HG02884 (cell line): ENCODE measurements around the gene LDB2.

Source experiments
- ATAC-seq: cut with Tn5 transposase; IDR thresholded peaks from one replicate; pipeline ENCODE4 v1.9.1; 2021; ENCODE audit warnings: mild to moderate bottlenecking, moderate library complexity; ENCODE audit not compliant: unreplicated experiment

LDB2 gene

GRCh38 chr4:16809064-16809463 is 89.4 kb downstream of the LDB2 start:
- ATAC-seq, result no peak

- ATAC-seq, result no peak
Measured at GRCh38 chr4:16807355-16807754, 91.1 kb downstream of the LDB2 start.

DNA sequence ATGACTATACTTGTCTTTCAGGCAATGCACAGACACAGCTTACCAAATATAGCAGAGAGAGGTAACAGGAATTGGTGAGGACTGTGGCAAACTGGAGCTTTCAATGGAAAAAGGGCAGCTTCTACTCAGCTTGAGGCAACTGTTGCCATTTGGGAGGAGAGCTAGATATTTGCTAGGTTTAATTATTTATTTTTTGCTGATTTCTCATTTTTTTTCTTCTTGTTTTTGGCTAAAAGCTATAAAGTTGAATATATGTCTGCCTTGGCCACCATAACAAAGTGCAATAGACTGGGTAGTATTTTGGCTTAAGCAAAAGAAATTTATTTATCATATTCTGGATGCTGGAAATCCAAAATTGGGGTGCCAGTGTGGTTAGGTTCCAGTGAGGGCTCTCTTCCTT is 93.9 kb downstream of the LDB2 start:
- ATAC-seq, result no peak

DNA sequence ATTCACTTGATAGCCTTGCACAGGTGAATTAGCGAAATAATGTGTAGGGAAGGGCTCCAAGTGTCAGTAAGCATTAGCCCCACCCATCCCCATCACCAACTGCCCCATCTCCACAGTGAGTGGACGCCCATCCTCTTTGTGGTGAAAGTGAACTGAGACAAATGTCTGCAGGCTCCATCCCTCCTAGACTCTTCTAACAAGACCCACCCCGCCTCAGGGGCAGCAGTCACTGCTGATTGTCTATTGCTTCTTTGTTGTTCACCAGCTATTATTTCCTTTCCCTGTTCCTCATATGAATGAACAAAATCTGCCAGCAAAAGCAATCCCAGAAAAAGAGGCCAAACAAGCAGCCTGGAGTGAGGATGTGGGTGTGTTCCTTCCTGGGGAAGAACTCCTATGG is 96.4 kb downstream of the LDB2 start:
- ATAC-seq, result no peak

DNA sequence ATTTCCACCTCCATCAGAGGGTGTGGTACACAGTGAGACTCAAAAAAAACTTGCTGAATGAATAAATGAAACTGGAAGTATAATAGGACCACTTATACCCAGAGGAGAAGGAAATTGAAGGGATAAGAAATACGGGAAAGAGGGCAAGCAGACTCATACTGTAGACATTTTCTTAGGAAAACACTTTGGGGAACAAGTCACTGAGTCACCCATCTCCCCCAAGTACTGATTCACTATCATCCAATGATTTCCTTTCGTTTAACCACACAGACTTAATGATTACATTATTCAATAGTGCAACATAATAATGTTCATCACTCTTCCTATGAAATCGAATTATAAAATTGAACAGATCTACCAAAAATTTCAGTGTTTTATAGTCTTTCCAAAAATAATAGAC is 97.1 kb downstream of the LDB2 start:
- no peak for ATAC-seq

DNA sequence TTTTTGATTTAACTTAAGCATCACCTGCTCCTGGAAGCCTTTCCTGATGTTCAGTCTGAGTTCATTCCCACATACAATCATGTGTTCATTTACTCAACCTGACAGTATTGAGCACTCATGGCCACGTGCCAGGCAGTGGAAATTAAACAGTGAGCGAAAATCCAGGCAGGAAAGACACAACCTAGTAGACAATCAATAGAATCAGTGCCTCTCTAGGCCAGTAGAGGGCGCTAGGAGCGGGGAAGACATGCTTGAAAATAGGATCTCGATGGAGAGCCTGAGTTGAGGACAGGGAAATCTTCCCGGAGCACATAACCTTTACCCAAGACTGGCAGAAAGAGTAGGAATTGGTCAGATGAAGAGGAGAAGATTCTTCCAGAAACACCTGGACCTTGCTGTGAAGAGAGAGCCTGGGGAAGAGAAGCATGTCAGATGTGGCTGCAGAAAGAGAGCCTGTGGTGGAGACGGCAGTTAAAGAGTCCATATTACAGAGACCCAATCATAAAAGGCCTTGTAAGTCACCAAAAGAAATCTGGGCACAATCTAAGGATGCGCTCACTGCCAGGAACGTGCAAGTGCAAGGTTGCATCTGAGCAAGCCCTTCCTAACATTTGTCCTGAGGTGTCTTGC is 103.5 kb downstream of the LDB2 start:
- no peak for ATAC-seq

- no peak for ATAC-seq
Measured at GRCh38 chr4:16791460-16791859, 107.0 kb downstream of the LDB2 start.

- no peak for ATAC-seq
Measured at GRCh38 chr4:16790508-16790907, 107.9 kb downstream of the LDB2 start.

DNA sequence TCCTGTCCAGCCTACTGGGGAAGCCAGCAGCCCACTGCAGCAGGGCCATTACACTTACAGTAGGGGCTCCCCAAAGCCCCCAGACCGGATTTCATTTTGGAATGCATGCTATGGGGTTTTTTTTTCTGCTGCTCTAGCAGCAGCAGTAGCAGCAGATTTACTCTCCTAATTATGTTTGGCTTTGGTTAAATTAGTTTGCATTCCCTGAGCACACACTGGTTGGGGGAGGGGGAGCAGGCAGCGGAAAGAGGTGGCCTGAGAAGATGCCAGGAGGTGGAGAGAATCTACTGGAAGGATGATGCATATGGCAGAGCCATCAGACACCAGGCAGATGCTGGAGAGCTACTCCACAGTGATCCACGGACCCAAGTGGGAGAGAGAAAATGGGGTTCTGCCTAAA is 109.6 kb downstream of the LDB2 start:
- no peak for ATAC-seq

GRCh38 chr4:16785793-16786527 is 112.5 kb downstream of the LDB2 start:
- no peak for ATAC-seq

- ATAC-seq, result no peak
Measured at GRCh38 chr4:16783119-16783518, 115.3 kb downstream of the LDB2 start.

DNA sequence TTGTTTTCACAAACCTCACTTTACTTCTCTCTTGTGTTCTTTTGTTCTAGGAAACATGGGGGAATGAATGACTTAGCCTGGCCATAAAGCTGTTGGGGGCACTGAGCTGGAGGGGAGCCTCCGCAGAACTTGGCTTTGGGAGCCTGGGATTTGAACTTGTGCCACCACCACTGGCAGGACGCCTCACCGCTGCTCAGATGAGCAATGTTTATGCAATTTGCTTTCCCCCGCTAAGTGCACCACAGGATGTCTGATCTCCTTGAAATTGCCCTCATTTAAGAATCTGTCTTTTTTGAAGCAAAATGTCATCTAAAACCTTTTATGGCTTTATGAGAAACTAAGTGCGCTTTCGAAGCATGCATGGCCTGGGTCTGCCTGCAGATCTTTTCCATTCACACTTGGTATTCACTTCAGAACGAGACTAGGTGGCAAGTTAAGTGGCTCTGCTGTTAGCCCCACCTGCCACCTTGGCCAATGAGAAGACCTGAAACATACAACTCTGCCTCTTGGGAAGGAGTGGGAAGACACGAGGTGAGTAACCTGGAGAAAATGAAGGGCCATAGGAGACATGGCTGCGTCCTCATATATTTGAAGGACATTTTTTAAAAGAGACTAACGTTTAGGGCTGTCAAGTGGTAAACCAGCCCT is 119.3 kb downstream of the LDB2 start:
- no peak for ATAC-seq

- no peak for ATAC-seq
Measured at GRCh38 chr4:16777726-16778125, 120.7 kb downstream of the LDB2 start.

- ATAC-seq, result no peak
Measured at GRCh38 chr4:16775411-16776154, 122.9 kb downstream of the LDB2 start.

- no peak for ATAC-seq
Measured at GRCh38 chr4:16772366-16772850, 126.0 kb downstream of the LDB2 start.

DNA sequence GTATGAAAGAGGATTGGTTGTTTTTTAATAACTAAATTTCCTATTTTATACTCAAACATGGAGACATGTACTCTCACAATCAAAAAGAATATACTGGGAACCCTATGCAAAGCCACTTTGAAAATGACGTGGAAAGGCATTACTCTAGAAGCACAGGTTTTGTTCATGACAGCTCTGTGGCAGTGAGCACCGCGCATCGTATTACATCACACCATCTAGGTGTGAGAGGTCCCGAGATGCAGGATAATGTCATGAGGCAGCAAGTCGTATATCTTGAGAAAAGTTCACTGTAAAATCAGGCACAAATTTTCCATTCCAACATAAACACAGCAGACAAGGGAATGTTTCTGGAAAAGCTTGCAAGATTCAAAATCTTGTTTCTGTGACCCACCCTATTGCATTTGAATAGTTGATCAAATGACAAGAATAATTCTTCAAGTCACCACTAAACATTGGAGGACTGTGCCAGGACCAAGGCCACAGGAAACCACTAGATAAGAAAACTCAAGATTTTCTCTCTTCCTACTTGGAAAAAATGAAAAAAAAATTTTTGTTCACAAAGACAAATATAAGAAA is 127.6 kb downstream of the LDB2 start:
- no peak for ATAC-seq

DNA sequence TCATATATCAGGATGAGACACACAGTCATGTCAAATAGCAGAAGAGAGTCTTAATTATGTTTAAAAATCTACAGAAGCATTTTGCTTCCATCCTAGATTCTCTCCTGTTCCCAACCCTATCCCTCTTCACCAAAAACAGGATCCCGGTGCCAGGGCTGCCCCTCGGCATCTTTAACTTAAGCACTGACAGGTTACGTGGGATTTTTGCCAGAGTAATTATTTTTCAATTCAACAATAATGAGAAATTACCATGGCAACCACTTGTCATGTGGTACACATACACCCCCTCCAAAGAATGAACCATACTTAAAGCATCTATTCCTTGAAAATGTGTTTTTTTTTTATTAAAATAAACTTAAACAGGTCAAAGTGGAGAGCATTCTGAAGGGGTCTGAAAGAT is 130.6 kb downstream of the LDB2 start:
- no peak for ATAC-seq

GRCh38 chr4:16767251-16767650 is 131.2 kb downstream of the LDB2 start:
- ATAC-seq, result no peak

DNA sequence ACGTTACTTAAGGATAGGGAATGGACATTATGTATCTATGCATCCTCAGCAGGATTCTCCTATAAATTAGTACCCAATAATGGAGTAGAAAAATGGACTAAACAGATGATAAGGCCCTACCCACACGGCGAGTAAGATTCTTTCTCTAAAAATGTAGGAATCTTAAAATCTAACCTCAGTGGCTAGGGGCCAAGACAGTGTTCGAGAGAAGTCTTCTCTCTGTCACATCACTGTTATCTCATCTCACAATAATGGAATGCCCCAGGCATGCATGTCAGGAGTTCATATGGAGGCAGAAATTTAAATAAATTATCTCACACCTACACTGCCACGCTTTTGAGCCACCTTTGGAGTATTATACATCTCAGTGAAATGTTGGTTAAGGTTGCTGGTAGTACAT is 132.9 kb downstream of the LDB2 start:
- no peak for ATAC-seq

- no peak for ATAC-seq
Measured at GRCh38 chr4:16764622-16765021, 133.8 kb downstream of the LDB2 start.
